Osteoblast (primary cell): ENCODE data around the gene HEYL. TPM values are rescaled to one million over a fixed set of nuclear protein-coding genes. Genes with fewer than 3 reads are reported as not detected.

ENCODE experiments used
- DNase-seq: peaks from one replicate; pipeline ENCODE4 v3.0.0; 2011; ENCODE audit warnings: low spot score, mixed read lengths; ENCODE audit not compliant: insufficient read length; ENCODE audit errors: missing footprints
- H2AFZ ChIP-seq: 2 replicates; pipeline ENCODE4 v1.6.0; 2011; ENCODE audit warnings: mild to moderate bottlenecking, low read length
- H3K27ac ChIP-seq: 2 replicates; pipeline ENCODE4 v1.5.1; 2011; ENCODE audit warnings: mild to moderate bottlenecking, low read depth, low read length, moderate library complexity
- H3K27me3 ChIP-seq: 2 replicates; pipeline ENCODE4 v1.6.0; 2012; ENCODE audit warnings: mild to moderate bottlenecking, control low read depth, inconsistent platforms, low read length, moderate library complexity; ENCODE audit not compliant: insufficient read depth
- H3K36me3 ChIP-seq: 2 replicates; pipeline ENCODE4 v1.5.1; 2011; ENCODE audit warnings: mild to moderate bottlenecking, low read length, control low read depth, moderate library complexity; ENCODE audit not compliant: insufficient read depth
- H3K4me1 ChIP-seq: 2 replicates; pipeline ENCODE4 v1.5.1; 2011; ENCODE audit warnings: mild to moderate bottlenecking, low read length, control low read depth, moderate library complexity; ENCODE audit not compliant: insufficient read depth
- H3K4me2 ChIP-seq: 2 replicates; pipeline ENCODE4 v1.6.0; 2011; ENCODE audit warnings: mild to moderate bottlenecking, low read length; ENCODE audit not compliant: insufficient read depth
- H3K4me3 ChIP-seq: fragments of 200-600 bp; sonication (generic); 3 replicates; pipeline ENCODE4 v1.5.1; 2012; ENCODE audit warnings: mild to moderate bottlenecking, low read length, inconsistent platforms; ENCODE audit not compliant: insufficient read depth
- H3K79me2 ChIP-seq: 2 replicates; pipeline ENCODE4 v1.6.0; 2012; ENCODE audit warnings: mild to moderate bottlenecking, low read length, control low read depth, inconsistent platforms; ENCODE audit not compliant: insufficient read depth
- H3K9me3 ChIP-seq: 2 replicates; pipeline ENCODE4 v1.5.1; 2011; ENCODE audit warnings: low read depth, low read length, control low read depth
- H4K20me1 ChIP-seq: 2 replicates; pipeline ENCODE4 v1.6.0; 2012; ENCODE audit warnings: mild to moderate bottlenecking, low read length, control low read depth; ENCODE audit not compliant: insufficient read depth
- total RNA-seq: library from RNA; depleted of rRNA; stranded (reverse); fragments of >200 nt; gene quantifications from 2 replicates; pipeline ENCODE4 v1.2.3, GENCODE V29; 2012
- TF ChIP-seq, protein P1 (sequence below): IDR thresholded peaks from 2 replicates; pipeline ENCODE4 v1.5.1; 2011; ENCODE audit warnings: mild to moderate bottlenecking, low read depth, low read length, moderate library complexity; ENCODE audit errors: extremely low read depth

Gene HEYL
- total RNA-seq, 1 donor = under 0.01 TPM

DNA sequence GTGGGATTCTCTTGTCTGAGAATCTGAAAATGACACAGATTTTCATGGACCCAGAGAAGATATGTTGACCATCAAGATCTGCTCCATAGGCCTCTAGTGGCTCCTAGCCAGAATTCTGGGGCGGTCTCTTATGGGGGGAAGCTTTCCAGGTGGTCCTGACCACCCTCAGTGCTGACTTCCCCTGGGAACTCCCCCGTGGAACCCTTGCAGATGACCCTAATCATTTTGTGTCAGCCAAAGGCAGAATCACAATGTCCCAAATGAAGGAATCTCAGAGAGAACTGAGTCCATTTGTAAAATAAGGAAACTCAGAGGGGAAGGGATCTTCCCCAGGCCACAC is 3.6 kb downstream of the HEYL start:
- peaks cover 5% of the 10 kb centered on the region for H3K27me3 ChIP-seq
- H4K20me1 ChIP-seq = no peaks in the 10 kb centered on the region
- no peak overlapping the region for H3K27ac ChIP-seq
- H3K4me2 ChIP-seq = peak overlapping the region; percentile 16
- TF ChIP-seq, protein P1, sequence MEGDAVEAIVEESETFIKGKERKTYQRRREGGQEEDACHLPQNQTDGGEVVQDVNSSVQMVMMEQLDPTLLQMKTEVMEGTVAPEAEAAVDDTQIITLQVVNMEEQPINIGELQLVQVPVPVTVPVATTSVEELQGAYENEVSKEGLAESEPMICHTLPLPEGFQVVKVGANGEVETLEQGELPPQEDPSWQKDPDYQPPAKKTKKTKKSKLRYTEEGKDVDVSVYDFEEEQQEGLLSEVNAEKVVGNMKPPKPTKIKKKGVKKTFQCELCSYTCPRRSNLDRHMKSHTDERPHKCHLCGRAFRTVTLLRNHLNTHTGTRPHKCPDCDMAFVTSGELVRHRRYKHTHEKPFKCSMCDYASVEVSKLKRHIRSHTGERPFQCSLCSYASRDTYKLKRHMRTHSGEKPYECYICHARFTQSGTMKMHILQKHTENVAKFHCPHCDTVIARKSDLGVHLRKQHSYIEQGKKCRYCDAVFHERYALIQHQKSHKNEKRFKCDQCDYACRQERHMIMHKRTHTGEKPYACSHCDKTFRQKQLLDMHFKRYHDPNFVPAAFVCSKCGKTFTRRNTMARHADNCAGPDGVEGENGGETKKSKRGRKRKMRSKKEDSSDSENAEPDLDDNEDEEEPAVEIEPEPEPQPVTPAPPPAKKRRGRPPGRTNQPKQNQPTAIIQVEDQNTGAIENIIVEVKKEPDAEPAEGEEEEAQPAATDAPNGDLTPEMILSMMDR = no peak
- no peak overlapping the region for H2AFZ ChIP-seq
- no peaks in the 10 kb centered on the region for H3K79me2 ChIP-seq
- H3K9me3 ChIP-seq = no peaks in the 10 kb centered on the region
- peaks cover 21% of the 10 kb centered on the region for H3K4me1 ChIP-seq
- DNase-seq = peak; percentile 76
- H3K36me3 ChIP-seq = peaks cover 5% of the 10 kb centered on the region
- no peak overlapping the region for H3K4me3 ChIP-seq

DNA sequence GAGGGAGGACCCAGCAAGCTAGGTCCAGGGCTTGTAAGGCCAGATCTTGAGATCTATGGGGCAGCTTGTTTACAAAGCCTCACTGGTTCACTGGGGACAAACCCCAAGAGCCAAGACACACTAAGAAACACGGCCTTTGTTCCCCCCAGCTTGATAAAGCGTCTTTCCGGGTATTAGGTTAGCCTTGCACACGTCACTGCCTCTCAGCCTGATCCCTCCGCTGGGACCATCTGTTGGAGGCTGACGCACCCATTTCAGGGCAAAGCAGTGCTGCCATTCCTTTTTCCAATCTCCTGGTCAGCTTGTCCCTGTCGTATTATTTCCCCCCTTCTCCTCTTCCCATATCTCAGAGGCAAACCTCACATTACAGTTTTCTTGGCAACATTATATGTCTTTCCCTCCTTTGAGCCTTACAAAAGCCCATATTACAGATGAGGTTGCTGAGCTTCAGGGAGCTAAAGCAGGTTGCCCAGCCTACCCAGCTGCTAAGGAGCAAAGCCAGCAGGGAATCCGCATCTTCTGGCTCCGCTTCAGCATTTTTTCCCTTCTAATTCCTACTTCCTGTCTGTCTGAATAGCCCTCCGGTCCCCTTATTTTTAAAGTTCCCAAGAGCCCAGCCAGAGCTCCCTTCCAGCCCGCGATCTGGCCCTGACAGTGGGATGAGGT is 4.1 kb downstream of the HEYL start:
- H3K9me3 ChIP-seq = no peaks in the 10 kb centered on the region
- peak; percentile 87 for DNase-seq
- H3K4me2 ChIP-seq = peak overlapping the region; percentile 16
- no peak overlapping the region for H3K4me3 ChIP-seq
- H4K20me1 ChIP-seq = no peaks in the 10 kb centered on the region
- H3K79me2 ChIP-seq = no peaks in the 10 kb centered on the region
- peaks cover 5% of the 10 kb centered on the region for H3K36me3 ChIP-seq
- H3K4me1 ChIP-seq = peaks cover 16% of the 10 kb centered on the region
- H3K27ac ChIP-seq = no peak overlapping the region
- peak overlapping the region; percentile 49 for H2AFZ ChIP-seq
- peaks cover 5% of the 10 kb centered on the region for H3K27me3 ChIP-seq
- TF ChIP-seq, protein P1 = no peak

DNA sequence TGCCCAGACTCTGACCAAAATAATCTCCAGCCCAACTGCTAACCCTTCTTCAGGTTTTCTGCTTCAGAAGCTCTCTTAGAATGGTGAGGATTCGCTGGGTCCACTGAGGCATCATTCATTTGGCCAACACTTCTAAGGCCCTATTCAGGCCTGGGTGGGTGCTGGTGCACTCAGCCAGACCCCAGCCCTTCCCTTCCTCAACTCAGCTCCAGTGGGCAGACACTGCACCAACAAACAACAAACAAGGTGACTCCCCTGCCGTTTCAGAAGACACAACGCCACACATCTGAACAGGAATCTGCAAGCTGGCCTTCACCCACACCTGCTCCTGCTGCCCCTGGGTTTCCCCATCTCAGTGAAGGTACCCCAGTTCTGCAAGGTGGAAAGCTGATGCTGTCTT is 6.0 kb downstream of the HEYL start:
- peak overlapping the region; percentile 70 for H3K4me2 ChIP-seq
- H3K4me3 ChIP-seq = peak overlapping the region; percentile 50
- peaks cover 5% of the 10 kb centered on the region for H3K36me3 ChIP-seq
- H4K20me1 ChIP-seq = no peaks in the 10 kb centered on the region
- no peaks in the 10 kb centered on the region for H3K79me2 ChIP-seq
- H3K27me3 ChIP-seq = peaks cover 5% of the 10 kb centered on the region
- no peaks in the 10 kb centered on the region for H3K9me3 ChIP-seq
- H2AFZ ChIP-seq = peak overlapping the region; percentile 12
- TF ChIP-seq, protein P1 = no peak
- DNase-seq = peak; percentile 63
- peaks cover 14% of the 10 kb centered on the region for H3K4me1 ChIP-seq
- H3K27ac ChIP-seq = no peak overlapping the region

DNA sequence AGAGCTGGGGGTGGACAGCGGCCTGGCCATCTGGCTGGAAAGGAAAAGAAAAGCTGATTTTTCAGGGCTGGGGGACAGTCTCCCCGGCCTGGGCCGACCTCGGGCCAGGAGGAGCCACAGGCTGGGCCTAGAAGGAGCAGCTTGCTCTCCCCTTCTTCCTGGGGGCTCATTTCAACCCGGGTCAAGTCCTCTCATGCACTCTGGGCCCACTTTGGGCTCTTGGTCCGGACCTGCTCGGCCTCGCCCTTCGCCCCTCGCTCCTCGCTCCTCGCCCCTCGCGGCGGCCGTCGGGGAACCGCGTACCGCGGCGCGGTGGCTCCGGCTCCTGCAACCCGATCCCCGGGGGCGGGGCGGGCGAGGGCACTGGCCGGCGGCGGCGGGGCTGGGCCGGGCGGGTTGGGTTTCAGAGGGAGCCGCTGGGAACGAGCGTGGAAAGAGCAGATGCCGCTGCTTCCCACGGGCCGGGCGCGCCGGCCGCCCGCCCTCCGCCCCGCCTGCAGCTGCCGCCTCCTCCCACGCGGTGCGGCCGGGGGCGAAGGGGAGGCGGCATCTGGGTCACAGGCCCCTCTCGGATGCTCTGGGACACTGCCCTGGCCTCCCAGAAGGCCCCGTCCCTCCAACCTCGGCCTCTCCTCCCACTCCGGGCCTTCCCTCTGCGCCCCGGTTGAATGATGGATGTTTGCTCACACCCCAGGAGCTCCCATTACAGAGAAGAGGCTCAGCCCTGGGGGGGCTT is 6.6 kb downstream of the HEYL start:
- Histone ChIP-seq H2AFZ (peak overlapping the region; percentile 12), H3K4me3 (peak overlapping the region; percentile 50), H3K4me2 (peak overlapping the region; percentile 70)

More for the DNA sequence above, 6.6 kb downstream of the HEYL start:
- peak overlapping the region; percentile 11 for H3K27ac ChIP-seq
- peak; percentile 97 for DNase-seq
- H3K79me2 ChIP-seq = no peaks in the 10 kb centered on the region
- peaks cover 5% of the 10 kb centered on the region for H3K36me3 ChIP-seq
- H4K20me1 ChIP-seq = no peaks in the 10 kb centered on the region
- TF ChIP-seq, protein P1 = no peak
- no peaks in the 10 kb centered on the region for H3K9me3 ChIP-seq
- peaks cover 5% of the 10 kb centered on the region for H3K27me3 ChIP-seq
- peaks cover 14% of the 10 kb centered on the region for H3K4me1 ChIP-seq
